GM10266 (cell line): ENCODE measurements around the gene CSF2RB.

ENCODE experiments used
- DNase-seq: peaks from one replicate; pipeline ENCODE4 v3.0.0; 2012; ENCODE audit errors: extremely low spot score
- CTCF ChIP-seq: IDR thresholded peaks from 2 replicates; pipeline ENCODE4 v1.5.1; 2012; ENCODE audit warnings: mild to moderate bottlenecking, low read depth; ENCODE audit not compliant: control insufficient read depth, insufficient read depth; ENCODE audit errors: missing control alignments

Gene CSF2RB

DNA sequence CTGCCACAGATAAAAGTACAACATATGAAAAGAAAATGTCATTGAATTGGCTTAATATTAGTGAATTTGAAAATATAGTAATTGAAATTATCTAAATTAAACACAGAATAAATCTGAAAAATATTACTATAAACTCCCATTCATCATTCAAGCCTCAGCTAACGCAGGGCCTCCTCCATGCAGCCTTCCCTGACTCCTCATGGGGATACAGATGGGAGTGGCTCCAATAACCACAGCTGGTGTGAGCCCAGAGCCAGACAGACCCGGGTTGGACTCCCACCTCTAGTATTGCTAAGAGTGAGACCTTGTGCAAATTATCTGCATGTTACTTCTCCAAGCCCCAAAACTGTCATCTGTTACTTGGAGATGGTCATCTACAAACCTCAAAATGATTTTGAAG is 44.9 kb downstream of the CSF2RB start:
- TF ChIP-seq CTCF: no peak
- no peak for DNase-seq

- no peak for TF ChIP-seq CTCF
- no peak for DNase-seq
Measured at GRCh38 chr22:36961626-36962025, 48.2 kb downstream of the CSF2RB start.

GRCh38 chr22:36963302-36963701 is 49.9 kb downstream of the CSF2RB start:
- DNase-seq: no peak
- TF ChIP-seq CTCF: no peak

DNA sequence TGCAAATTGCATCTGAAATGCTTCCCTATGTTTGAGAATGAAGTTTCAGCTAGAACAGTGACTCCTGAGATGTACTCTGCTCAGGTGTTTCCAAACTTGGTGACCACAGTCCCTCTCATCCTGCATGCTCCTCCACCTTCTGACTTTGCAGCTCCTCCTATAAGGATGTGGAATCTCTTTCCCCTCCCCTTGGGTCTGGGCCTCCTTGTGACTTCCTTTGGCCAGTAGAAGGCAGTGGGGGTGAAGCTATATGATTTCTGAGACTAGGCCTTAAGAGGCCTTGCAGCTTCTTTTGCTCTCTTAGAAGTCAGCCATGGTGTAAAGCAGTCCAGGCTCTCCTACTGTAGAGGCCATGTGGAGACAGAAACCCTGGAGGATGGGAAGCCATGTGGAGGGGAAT is 50.7 kb downstream of the CSF2RB start:
- TF ChIP-seq CTCF: no peak
- no peak for DNase-seq

- no peak for TF ChIP-seq CTCF
- no peak for DNase-seq
Measured at GRCh38 chr22:36965696-36966095, 52.3 kb downstream of the CSF2RB start.

DNA sequence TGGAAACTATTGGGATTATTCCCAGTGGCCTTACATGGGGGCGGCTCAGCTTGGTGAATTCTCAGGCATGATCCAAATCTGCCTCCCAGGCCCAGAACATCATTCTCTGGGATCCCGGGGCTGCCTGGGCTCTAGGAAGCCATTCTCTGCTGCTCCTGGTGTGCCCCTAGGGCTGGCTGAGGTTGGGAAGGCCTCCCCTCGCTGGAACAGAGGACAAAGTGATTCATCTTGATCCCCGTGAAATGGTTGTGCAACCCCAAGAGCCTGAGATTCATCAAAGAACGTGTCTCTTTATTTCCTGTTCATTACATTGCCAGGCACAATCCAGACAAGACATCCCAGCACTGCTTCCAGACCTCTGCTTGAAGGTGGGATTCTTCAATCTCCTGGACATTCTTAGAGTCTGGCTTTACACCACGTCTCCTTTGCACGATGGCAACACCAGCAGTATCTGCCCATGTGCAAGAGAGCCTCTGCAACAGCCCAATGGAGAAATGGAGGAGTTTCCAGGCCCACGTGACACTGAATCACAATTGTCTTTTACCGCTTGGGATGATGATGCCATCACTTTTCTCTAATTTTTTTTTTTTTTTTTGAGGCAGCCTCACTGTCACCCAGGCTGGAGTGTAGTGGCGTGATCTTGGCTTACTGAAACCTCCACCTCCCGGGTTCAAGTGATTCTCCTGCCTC is 53.6 kb downstream of the CSF2RB start:
- no peak for TF ChIP-seq CTCF

DNA sequence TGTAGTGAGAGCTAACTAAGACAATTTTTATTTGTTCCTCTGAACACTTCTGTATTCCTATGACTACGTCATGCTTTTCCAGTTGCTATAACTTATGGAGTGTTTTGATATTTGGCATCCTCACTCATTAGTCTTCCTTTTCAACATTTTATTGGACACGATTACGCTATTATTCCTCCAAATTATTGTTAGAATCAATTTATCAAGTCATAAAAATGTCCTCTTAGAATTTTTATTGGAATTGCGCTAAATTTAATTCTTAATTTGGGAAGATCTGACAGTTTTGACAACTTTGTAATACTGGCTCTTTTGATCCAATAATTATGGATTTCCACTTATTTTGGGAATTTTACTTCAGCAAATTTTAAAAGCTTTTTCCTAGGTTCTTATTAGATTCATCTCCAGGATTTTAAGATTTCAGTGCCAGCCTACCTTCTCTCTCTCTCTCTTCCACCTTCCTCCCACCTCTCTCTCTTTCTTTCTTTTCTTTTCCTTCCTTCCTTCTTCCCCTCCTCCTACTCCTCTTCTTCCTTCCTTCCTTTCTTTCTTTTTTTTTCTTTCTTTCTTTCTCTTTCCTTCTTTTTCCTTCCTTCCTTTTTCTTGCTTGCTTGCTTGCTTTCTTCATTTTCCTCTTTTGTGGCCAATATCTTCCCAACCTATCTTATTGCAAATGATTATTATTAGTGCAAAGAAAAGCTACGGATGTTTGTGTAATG is 55.0 kb downstream of the CSF2RB start:
- no peak for TF ChIP-seq CTCF
- DNase-seq: no peak

More for the DNA sequence above, 53.6 kb downstream of the CSF2RB start:
- DNase-seq: no peak
